GM23248 (cell line): ENCODE results near the gene CCDC197.

Source experiments
- EZH2 ChIP-seq: fragments of 200-600 bp; sonication (generic); IDR thresholded peaks from 2 replicates; pipeline ENCODE4 v1.6.1; 2018; ENCODE audit warnings: antibody characterized with exemption, mild to moderate bottlenecking; ENCODE audit not compliant: insufficient read depth, poor library complexity, severe bottlenecking
- EZH2phosphoT487 ChIP-seq: fragments of 200-600 bp; sonication (generic); IDR thresholded peaks from 2 replicates; pipeline ENCODE4 v1.6.1; 2018; ENCODE audit warnings: antibody characterized with exemption, moderate library complexity, mild to moderate bottlenecking, low read depth; ENCODE audit not compliant: insufficient read depth

DNA sequence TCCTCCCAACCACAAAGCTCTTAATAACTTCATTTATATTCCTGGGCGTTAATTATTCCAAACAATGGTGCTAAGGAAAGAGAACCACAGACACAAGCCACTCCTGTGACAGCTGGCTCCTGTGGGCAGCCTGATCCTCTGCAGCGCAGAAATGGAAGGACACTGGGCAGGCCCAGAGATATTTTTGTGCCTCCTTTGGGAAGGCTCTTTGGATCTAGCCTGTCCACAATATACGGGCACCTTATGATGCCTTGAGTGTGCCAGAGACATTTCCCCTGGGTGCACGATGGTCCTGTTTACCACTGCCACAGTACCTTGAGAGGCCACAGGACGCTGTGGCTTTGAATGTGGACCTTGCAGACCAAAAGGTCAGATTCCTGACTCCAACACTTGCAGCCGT lies 22.8 kb upstream of the CCDC197 start:
- no peak for TF ChIP-seq EZH2phosphoT487
- no peak for TF ChIP-seq EZH2
